ENCODE data around the gene TRABD2B.

The TRABD2B gene

GRCh38 chr1:47849005-47849521 is 148.1 kb downstream of the TRABD2B start:
- DNase-seq (ENCODE audit: low spot score): no peak
- no peak for TF ChIP-seq CTCF (IDR thresholded peaks at IDR 0.05; ENCODE audit: extremely low read depth, missing control alignments)

- no peak for TF ChIP-seq CTCF (IDR thresholded peaks at IDR 0.05; ENCODE audit: extremely low read depth, missing control alignments)
- no peak for DNase-seq (ENCODE audit: low spot score)
Measured at GRCh38 chr1:47847763-47848162, 149.4 kb downstream of the TRABD2B start.

- no peak for TF ChIP-seq CTCF (IDR thresholded peaks at IDR 0.05; ENCODE audit: extremely low read depth, missing control alignments)
- no peak for DNase-seq (ENCODE audit: low spot score)
Measured at GRCh38 chr1:47844558-47844955, 152.6 kb downstream of the TRABD2B start.

- TF ChIP-seq CTCF (IDR thresholded peaks at IDR 0.05; ENCODE audit: extremely low read depth, missing control alignments): no peak
- DNase-seq (ENCODE audit: low spot score): no peak
Measured at GRCh38 chr1:47843781-47844557, 153.2 kb downstream of the TRABD2B start.

GRCh38 chr1:47843059-47843458 is 154.1 kb downstream of the TRABD2B start:
- no peak for DNase-seq (ENCODE audit: low spot score)

GRCh38 chr1:47842228-47842919 is 154.8 kb downstream of the TRABD2B start:
- no peak for TF ChIP-seq CTCF (IDR thresholded peaks at IDR 0.05; ENCODE audit: extremely low read depth, missing control alignments)
- no peak for DNase-seq (ENCODE audit: low spot score)

More at GRCh38 chr1:47843059-47843458, 154.1 kb downstream of the TRABD2B start:
- no peak for TF ChIP-seq CTCF (IDR thresholded peaks at IDR 0.05; ENCODE audit: extremely low read depth, missing control alignments)

- TF ChIP-seq CTCF (IDR thresholded peaks at IDR 0.05; ENCODE audit: extremely low read depth, missing control alignments): no peak
- DNase-seq (ENCODE audit: low spot score): no peak
Measured at GRCh38 chr1:47841356-47841755, 155.8 kb downstream of the TRABD2B start.

All from GM20000 (cell line).